Astrocyte (in vitro differentiated cells and primary cell): ENCODE results near the gene MAPKBP1. TPM values are rescaled to one million over a fixed set of nuclear protein-coding genes. Genes with fewer than 3 reads are reported as not detected.

Source experiments
- DNase-seq: peaks from one replicate; pipeline ENCODE4 v3.0.0-alpha.2; 2010; ENCODE audit warnings: low read depth
- FAIRE-seq: peaks from 2 replicates; lab custom pipeline; 2011; peaks lifted over from hg19 to GRCh38; lab: Jason Lieb, UNC
- H2AFZ ChIP-seq: 2 replicates; pipeline ENCODE4 v1.6.0; 2012; ENCODE audit warnings: low read depth, low read length, inconsistent platforms
- H3K27ac ChIP-seq: 2 replicates; pipeline ENCODE4 v1.5.1; 2011; ENCODE audit warnings: low read depth, low read length, inconsistent platforms
- H3K27me3 ChIP-seq: 2 replicates; pipeline ENCODE4 v1.6.0; 2011; ENCODE audit warnings: low read length, inconsistent platforms; ENCODE audit not compliant: insufficient read depth
- H3K36me3 ChIP-seq: 2 replicates; pipeline ENCODE4 v1.5.1; 2011; ENCODE audit warnings: low read length, inconsistent platforms; ENCODE audit not compliant: insufficient read depth
- H3K4me1 ChIP-seq: 2 replicates; pipeline ENCODE4 v1.5.1; 2011; ENCODE audit warnings: low read length, inconsistent platforms; ENCODE audit not compliant: insufficient read depth
- H3K4me2 ChIP-seq: 2 replicates; pipeline ENCODE4 v1.6.0; 2012; ENCODE audit warnings: low read length, inconsistent platforms
- H3K4me3 ChIP-seq: 2 replicates; pipeline ENCODE4 v1.5.1; 2011; ENCODE audit warnings: low read depth, mild to moderate bottlenecking, low read length, inconsistent platforms; ENCODE audit not compliant: insufficient read depth
- H3K79me2 ChIP-seq: 2 replicates; pipeline ENCODE4 v1.6.0; 2012; ENCODE audit warnings: mild to moderate bottlenecking, low read length, inconsistent platforms; ENCODE audit not compliant: insufficient read depth
- H3K9ac ChIP-seq: 2 replicates; pipeline ENCODE4 v1.6.0; 2012; ENCODE audit warnings: mild to moderate bottlenecking, low read length, inconsistent platforms
- H3K9me3 ChIP-seq: 2 replicates; pipeline ENCODE4 v1.5.1; 2012; ENCODE audit warnings: low read depth, mild to moderate bottlenecking, low read length, inconsistent platforms; ENCODE audit not compliant: insufficient read depth
- H4K20me1 ChIP-seq: 2 replicates; pipeline ENCODE4 v1.6.0; 2012; ENCODE audit warnings: low read length, inconsistent platforms; ENCODE audit not compliant: insufficient read depth
- H3K27ac Mint-ChIP-seq: one replicate; pipeline ENCODE4 v1.8.0; 2021; ENCODE audit warnings: mild to moderate bottlenecking, mixed read lengths; ENCODE audit not compliant: unreplicated experiment
- H3K27me3 Mint-ChIP-seq: one replicate; pipeline ENCODE4 v1.8.0; 2021; ENCODE audit warnings: low read depth, mixed read lengths; ENCODE audit not compliant: unreplicated experiment
- H3K36me3 Mint-ChIP-seq: one replicate; pipeline ENCODE4 v1.8.0; 2021; ENCODE audit warnings: low read depth, mixed read lengths; ENCODE audit not compliant: unreplicated experiment
- H3K4me1 Mint-ChIP-seq: one replicate; pipeline ENCODE4 v1.8.0; 2021; ENCODE audit warnings: low read depth, mixed read lengths; ENCODE audit not compliant: unreplicated experiment
- H3K4me3 Mint-ChIP-seq: one replicate; pipeline ENCODE4 v1.8.0; 2021; ENCODE audit warnings: mild to moderate bottlenecking, moderate library complexity, mixed read lengths; ENCODE audit not compliant: unreplicated experiment
- H3K9me3 Mint-ChIP-seq: one replicate; pipeline ENCODE4 v1.8.0; 2021; ENCODE audit warnings: mild to moderate bottlenecking, mixed read lengths; ENCODE audit not compliant: unreplicated experiment
- EZH2 ChIP-seq: IDR thresholded peaks from 2 replicates; pipeline ENCODE4 v1.6.1; 2012; ENCODE audit warnings: mild to moderate bottlenecking, low read length, inconsistent platforms; ENCODE audit not compliant: insufficient read depth
- total RNA-seq: library from RNA; stranded (reverse); gene quantifications from 2 replicates; pipeline ENCODE4 v1.2.1, GENCODE V29; 2021
- TF ChIP-seq, protein P1 (sequence below): IDR thresholded peaks from 2 replicates; pipeline ENCODE4 v1.5.1; 2011; ENCODE audit warnings: low read depth, mild to moderate bottlenecking, inconsistent platforms, low read length, moderate library complexity; ENCODE audit not compliant: insufficient read depth

MAPKBP1 gene
- total RNA-seq, 1 donor from 2014 or later, result 30.8 TPM

DNA sequence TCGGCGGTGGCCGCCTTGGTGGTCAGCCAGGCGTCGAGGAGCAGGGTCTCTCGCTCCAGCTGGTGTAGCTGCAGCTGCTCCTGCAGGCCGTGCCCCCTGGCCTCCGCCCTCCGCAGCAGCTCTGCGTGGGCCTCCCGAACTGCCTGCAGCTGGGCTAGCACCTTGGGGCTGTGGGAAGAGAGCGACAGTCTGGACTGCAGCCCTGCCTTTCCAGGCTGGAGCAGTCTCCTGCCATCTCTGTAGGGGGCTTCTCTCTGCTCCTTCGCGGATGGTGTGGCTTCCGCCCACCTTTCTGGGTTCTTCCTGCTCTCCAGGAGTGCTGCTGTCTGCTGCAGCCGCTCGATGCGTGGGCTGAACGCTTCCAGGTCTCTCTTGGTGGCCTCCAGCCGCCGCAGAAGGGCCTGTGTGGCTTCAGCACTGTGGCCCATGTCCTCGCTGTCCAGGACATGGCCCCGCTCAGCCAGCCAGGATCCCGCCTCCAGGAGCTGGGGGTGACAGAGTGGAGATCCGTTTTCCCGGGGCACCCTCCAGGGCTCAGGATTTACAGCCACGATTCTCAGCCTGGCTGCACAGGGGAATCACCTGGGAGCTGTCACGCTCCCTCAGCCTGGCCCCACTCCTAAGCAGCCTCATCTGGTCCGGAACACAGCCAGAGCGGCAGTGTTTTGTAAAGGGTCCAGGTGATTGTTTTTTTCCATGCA lies 81.1 kb downstream of the MAPKBP1 start:
- no peak for FAIRE-seq
- H3K27me3 Mint-ChIP-seq, result peaks cover 14% of the 10 kb centered on the region

DNA sequence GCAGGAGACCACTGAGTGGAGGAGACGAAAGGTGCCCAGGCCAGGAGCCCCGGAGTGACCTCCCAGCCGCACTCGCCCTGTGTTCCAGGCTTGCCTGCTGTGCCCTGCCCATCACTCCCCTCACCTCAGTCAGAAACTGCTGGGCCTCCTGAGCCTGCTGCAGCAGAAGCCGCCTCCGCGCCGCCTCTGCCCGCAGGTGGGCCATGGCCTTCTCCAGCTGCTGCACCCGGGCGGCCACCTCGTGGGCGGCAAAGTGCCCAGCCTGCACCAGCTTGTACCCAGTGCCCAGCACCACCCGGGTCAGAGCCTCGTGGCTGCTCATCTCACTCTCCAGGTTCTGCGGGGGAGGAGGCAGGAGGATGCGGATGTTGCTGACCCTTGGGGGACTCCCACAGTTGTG lies 82.0 kb downstream of the MAPKBP1 start:
- TF ChIP-seq, protein P1, sequence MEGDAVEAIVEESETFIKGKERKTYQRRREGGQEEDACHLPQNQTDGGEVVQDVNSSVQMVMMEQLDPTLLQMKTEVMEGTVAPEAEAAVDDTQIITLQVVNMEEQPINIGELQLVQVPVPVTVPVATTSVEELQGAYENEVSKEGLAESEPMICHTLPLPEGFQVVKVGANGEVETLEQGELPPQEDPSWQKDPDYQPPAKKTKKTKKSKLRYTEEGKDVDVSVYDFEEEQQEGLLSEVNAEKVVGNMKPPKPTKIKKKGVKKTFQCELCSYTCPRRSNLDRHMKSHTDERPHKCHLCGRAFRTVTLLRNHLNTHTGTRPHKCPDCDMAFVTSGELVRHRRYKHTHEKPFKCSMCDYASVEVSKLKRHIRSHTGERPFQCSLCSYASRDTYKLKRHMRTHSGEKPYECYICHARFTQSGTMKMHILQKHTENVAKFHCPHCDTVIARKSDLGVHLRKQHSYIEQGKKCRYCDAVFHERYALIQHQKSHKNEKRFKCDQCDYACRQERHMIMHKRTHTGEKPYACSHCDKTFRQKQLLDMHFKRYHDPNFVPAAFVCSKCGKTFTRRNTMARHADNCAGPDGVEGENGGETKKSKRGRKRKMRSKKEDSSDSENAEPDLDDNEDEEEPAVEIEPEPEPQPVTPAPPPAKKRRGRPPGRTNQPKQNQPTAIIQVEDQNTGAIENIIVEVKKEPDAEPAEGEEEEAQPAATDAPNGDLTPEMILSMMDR, result no peak
- TF ChIP-seq EZH2, result no peak
- H3K4me3 Mint-ChIP-seq, result no peak overlapping the region
- DNase-seq, result no peak
- no peaks in the 10 kb centered on the region for H3K36me3 ChIP-seq
- no peak overlapping the region for H2AFZ ChIP-seq
- no peaks in the 10 kb centered on the region for H3K9me3 ChIP-seq
- no peaks in the 10 kb centered on the region for H3K9me3 Mint-ChIP-seq
- no peak overlapping the region for H3K9ac ChIP-seq
- H3K27ac Mint-ChIP-seq, result no peak overlapping the region
- no peak for FAIRE-seq
- H3K36me3 Mint-ChIP-seq, result peaks cover 6% of the 10 kb centered on the region
- H3K4me2 ChIP-seq, result no peak overlapping the region
- H3K27me3 Mint-ChIP-seq, result peaks cover 21% of the 10 kb centered on the region
- no peaks in the 10 kb centered on the region for H4K20me1 ChIP-seq
- no peaks in the 10 kb centered on the region for H3K79me2 ChIP-seq
- H3K27ac ChIP-seq, result no peak overlapping the region
- no peaks in the 10 kb centered on the region for H3K4me1 Mint-ChIP-seq
- H3K27me3 ChIP-seq, result no peaks in the 10 kb centered on the region
- peaks cover 6% of the 10 kb centered on the region for H3K4me1 ChIP-seq
- H3K4me3 ChIP-seq, result no peak overlapping the region

More for the DNA sequence above, 81.1 kb downstream of the MAPKBP1 start:
- Mint-ChIP-seq H3K27ac (no peak overlapping the region), H3K4me3 (no peak overlapping the region), H3K4me1 (no peaks in the 10 kb centered on the region), H3K9me3 (no peaks in the 10 kb centered on the region), H3K36me3 (peaks cover 2% of the 10 kb centered on the region)
- Histone ChIP-seq H2AFZ (no peak overlapping the region), H4K20me1 (no peaks in the 10 kb centered on the region), H3K4me3 (no peak overlapping the region), H3K4me1 (peaks cover 6% of the 10 kb centered on the region), H3K4me2 (no peak overlapping the region), H3K27me3 (no peaks in the 10 kb centered on the region), H3K9ac (no peak overlapping the region), H3K79me2 (no peaks in the 10 kb centered on the region), H3K27ac (no peak overlapping the region), H3K36me3 (no peaks in the 10 kb centered on the region), H3K9me3 (no peaks in the 10 kb centered on the region)
- no peak for DNase-seq
- TF ChIP-seq, protein P1, result no peak
- TF ChIP-seq EZH2, result no peak

DNA sequence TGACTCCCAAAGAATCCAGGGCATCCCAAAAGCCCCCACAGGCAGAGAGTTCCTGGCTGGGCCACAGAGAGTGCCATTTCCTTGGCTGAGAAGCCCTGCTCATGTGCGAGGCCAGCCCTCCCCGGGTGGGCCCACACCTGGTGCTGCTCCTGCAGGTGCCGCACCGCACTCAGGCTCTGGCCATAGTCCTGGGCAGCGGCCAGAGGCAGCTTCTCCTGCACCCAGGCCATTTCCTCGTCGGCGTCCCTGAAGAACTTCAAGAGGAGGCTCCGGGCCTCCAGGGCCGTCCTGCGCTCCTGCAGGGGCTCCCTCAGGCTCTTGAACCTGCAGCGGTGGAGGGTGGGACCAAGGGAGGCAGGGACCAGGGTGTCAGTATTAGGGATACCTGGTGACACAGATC lies 82.4 kb downstream of the MAPKBP1 start:
- DNase-seq (no peak), FAIRE-seq (no peak)
- Mint-ChIP-seq H3K27me3 (peaks cover 21% of the 10 kb centered on the region), H3K27ac (no peak overlapping the region), H3K4me3 (no peak overlapping the region), H3K4me1 (no peaks in the 10 kb centered on the region), H3K9me3 (no peaks in the 10 kb centered on the region), H3K36me3 (peaks cover 6% of the 10 kb centered on the region)
- H3K9me3 ChIP-seq, result no peaks in the 10 kb centered on the region
- peaks cover 6% of the 10 kb centered on the region for H3K4me1 ChIP-seq
- H3K4me2 ChIP-seq, result no peak overlapping the region
- TF ChIP-seq, protein P1, result no peak
- TF ChIP-seq EZH2, result no peak
- H3K4me3 ChIP-seq, result no peak overlapping the region
- H3K36me3 ChIP-seq, result no peaks in the 10 kb centered on the region
- H3K27ac ChIP-seq, result no peak overlapping the region
- H3K27me3 ChIP-seq, result no peaks in the 10 kb centered on the region
- no peak overlapping the region for H3K9ac ChIP-seq
- no peaks in the 10 kb centered on the region for H3K79me2 ChIP-seq
- H4K20me1 ChIP-seq, result no peaks in the 10 kb centered on the region
- no peak overlapping the region for H2AFZ ChIP-seq
